NCI-H510A treated with DMSO at 0.1 percent for 48 hours (cell line): ENCODE results near the gene CD177.
"Not testable (repeated sequence)": the region's sequence is repeated elsewhere in the genome, so short reads cannot be mapped to it uniquely, and the experiment has no call there.

Experiments
- DNase-seq: peaks from one replicate; lab custom pipeline; 2025; lab: John Stamatoyannopoulos, UW

CD177 gene

DNA sequence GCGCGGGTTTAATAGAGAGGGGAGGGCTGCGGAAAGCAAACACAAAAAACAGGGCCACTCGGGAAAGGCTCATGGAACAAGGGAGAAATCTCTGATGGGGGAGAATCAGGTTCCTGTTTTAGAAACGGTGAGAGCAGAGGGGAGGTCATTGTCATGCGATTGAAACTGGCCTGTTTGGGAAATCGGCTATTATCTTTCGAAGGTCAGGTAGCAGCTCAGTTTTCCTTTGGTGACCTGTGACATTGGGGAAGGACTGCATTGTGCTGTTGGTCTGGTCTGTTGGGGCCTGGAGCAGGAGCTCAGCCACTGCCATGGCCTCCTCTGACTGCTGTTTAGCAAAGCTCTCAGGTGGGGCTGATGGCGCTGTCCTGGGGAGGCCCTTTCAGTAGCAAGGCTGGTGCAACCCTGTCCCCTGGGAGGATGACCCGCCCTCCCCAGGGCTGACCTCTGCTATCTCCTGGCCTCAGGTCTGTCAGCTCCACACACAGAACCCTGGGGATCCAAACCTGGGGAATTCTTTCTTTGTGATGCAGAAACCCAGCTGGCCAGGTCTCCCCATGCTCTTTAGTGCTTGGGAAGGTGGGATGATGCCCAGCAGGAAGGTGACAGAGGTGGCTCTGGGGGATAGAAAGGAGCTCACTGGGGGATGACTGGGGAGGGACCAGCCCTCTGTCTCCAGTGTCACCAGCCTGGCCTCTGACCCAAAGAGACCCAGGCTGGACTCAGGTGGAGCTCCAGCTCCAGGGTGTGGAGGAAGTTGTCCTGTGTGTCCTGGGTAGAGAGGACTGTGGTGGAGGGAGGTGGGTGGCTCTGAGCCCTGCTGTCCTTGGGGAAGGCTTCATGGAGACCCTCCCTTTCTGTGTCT lies 21.2 kb upstream of the CD177 start:
- no peak for DNase-seq

DNA sequence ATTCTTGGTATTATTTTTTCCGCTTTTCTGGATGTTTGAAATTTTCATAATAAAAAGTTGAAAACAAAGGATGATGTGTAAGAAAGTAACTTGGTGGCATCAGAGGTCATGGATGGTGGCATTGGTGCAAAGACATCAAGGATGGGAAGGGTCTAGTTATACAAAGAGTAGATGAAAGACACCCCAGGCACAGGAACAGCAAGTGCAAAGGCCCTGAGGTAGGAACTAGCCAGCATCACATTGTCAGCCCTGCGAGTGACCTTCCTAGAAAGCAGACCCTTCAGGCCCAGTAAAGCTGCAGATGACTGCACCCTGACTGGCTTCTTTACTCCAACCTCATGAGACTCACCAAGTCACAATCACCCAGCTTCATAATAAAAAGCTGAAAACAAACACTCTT lies 17.0 kb upstream of the CD177 start:
- not testable (repeated sequence) for DNase-seq

DNA sequence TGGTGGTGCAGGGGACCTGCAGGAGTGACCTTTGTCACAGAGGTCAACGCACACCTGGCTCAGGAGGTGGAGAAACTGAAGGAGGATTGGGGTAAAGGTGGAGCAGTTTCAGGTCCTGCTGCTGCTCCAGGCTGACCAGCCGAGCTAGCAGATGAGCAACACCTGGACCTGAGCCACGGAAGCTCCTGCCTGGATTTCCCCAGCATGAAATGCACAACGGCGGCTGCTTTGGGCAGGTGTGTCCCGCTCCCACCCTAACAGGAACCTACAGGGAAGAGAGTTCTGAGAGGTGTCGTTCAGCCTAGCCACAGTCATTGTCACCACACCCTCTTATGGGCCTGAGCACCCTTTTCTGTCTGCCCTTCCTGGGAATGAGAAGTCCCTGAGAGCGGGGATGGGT lies 15.7 kb upstream of the CD177 start:
- DNase-seq = no peak

DNA sequence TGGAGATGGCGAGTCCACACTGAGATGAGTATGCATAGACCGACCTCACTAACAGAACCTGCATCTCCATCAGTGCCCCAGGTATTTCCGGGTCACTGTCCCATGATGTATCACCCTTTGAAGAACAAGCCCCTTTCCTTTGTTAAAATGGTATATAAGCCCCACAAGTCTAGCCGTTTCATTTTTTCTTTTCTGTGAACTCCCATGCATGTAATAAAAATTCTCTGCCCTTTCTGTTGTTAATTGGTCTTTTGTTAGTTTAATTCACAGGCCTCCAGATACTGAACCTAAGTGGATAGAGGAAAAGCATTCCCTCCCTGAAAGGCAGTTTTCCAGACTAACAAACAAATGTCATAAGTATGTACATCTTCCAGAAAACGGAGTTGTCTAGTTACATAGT lies 15.0 kb upstream of the CD177 start:
- no peak for DNase-seq

DNA sequence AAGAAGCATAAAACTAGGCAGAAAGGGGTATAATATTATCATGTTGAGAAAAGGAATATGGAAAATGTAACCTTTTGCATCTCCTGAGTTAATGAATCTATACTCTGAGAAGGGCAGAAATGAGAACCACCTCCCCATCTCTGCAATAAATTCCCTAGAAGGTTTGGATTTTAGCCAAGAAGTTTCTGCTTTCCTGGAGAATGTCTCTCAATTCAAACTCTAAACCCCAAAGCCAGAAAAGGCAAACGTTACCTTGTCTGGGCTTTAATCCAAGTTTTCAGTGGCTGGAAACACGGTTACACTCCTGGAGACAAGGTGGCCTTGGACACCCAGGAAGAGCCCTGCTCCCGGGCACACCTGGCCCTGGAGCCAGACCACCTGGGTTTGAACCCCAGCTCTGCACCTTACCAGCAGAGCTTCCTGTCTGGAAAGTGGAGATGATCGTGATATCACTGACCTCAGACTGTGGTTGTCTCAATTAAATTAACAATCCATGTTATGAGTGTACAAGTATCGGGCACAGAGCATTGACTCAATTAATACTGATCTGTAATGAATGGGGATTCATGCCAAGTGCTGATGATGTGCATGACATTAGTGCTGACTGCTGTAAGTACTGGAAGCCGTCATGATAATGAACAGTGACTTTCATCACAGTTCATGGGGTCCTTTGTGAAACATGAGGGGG lies 14.1 kb upstream of the CD177 start:
- not testable (repeated sequence) for DNase-seq

DNA sequence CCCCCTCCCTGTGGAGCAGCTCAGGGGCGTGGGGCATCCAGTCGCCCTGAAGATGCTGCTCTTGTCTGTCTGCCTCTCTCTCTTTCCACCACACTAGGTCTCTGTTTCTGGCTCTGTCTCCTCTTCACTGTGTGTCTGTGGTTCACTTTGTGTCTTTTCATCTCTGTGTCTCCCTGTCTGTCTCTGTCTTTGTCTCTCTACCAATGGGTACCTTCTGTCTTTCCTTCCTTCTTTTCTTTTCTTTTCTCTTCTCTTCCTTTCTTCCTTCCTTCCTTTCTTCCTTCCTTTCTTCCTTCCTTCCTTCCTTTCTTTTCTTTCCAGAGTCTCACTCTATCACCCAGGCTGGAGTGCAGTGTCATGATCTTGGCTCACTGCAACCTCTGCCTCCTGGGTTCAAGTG lies 13.4 kb upstream of the CD177 start:
- not testable (repeated sequence) for DNase-seq

DNA sequence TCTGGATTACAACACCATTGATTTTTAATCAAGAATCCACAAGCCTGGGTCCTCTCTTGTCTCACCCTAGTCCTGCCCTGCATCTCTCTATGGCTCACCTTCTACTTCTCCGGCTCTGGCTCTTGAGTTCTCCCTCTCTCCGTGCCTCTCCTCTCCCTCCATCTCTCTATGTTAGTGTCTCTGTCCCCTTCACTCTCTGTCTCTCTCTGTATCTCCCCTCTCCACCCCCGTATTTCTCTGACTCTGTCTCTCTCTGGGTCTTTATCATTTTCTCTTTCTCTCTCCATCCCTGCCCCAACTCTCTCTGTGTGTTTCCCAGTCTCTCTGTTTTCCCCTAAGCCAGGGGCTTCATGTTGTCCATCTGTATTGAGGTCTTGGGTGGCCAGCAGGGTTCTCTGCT lies 12.4 kb upstream of the CD177 start:
- not testable (repeated sequence) for DNase-seq

DNA sequence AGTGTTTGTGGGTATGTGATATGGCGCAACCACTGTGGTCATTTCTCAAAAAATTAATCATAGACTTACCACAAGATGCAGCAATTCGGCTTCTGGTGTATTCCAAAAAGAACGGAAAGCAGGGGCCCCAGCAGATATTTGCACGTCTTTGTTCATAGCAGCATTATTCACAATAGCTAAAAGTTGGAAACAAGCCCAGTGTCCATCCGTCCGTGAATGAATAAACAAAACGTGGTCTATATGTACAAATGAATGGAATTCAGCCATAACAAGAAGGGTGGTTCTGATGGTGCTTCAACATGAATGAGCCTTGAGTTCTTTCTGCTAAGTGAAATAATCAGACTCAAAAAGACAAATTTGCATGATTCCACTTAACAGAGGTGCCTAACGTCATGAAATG lies 11.4 kb upstream of the CD177 start:
- not testable (repeated sequence) for DNase-seq

DNA sequence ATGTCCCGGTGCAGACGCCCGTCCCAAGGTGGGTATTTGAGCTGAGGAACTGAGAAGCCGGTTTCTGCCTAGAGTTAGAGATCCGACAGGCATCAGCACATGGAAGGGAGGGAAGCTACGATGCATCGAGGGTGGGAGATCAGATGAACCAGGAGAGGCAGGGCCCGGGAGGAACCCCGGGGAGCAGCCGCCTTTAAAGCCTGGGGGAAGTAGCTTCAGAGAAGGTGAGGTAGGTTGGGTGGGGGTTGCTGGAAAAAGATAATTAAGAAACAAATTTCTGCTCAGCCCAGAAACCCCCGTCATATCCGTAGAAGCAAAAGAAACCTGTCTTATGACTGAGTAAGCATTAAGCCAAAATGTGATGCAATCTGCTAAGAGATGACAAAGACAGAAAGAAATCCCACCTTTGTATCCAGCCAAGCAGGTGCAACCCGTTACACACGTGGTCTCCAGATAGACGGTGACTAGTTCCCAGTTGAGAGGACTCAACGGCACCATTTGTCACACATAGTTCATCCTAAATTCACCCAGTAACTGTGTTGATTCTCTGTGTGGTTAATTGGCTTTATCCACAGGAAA lies 9.1 kb upstream of the CD177 start:
- not testable (repeated sequence) for DNase-seq

DNA sequence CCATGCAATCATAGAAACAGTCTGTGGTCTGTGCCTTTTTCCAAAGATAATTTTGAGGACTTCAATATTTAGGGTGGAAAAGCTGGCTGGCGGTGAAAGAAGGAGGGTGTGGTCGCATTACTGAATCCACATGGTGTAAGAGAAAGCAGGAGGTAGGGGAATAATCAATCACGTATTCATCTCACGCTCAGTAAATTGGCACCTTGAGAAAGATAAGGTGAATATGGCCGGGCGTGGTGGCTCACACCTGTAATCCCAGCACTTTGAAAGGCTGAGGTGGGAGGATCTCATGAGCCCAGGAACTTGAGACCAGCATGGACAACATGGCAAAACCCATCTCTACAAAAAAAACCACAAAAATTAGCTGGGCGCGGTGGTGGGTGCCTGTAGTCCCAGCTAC lies 3.7 kb upstream of the CD177 start:
- not testable (repeated sequence) for DNase-seq

DNA sequence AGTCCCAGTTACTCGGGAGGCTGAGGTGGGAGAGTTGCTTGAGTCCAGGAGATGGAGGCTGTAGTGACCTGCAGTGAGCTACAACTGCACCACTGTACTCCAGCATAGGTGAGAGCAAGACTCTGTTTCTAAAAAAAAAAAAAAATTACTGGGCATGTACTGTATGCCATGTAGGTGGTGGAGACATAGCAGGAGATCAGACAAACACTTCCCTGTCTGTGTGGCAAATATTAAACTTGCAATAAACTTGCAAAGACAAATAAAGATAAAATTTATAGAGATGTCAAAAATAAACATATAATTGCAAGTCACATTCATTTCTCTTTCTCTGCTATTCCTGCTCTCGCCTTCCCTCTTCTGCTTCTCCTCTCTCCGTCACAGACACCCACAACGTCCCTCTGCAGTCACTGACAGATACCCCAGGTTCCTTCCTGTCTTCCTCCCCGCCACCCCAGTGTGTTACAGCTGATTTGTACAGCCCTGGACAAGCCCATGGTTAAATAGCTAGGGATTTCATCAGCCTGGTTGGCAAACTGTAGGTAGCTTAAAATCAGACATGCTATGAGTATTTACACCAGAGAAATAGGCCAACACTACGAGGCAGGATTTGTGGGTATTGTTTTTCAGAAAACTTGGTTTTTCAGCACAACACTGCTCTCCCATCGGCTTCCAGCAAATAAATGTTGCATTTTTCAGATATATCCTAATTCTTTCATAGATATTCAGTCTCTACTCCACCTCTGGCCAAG lies 1.3 kb upstream of the CD177 start:
- DNase-seq = no peak

DNA sequence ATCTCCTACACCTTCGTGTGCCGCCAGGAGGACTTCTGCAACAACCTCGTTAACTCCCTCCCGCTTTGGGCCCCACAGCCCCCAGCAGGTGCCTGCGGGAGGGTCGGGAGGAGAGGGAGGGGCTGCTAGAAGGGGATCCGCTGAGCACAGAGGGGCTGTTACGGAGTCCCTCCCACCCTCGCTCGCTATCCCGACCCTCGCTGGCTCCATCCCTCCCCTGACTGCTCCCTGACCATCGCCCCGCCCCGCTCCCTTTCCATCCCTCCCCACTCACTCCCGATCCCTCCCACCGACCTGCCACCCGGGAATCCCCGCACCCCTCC lies 780 bp downstream of the CD177 start:
- no peak for DNase-seq

DNA sequence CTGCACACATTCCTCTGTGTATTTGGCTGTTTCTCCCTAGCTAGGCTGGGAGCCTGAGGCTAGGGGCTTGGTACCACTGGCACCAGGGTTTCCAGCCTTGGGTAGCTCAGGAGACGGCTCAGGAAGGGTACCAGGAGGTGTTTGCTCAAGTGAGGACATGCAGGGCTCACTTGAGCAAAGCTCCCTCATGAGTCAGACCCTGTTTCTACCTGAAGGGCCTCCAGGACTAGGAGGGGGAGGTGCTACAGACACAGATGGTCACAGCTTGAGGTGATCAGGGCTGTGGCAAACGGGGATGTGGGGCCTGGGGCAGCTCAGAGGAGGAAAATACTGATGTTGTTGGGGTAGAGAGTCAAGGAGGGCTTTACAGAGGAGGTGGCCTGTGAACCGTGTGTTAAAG lies 3.3 kb downstream of the CD177 start:
- not testable (repeated sequence) for DNase-seq

DNA sequence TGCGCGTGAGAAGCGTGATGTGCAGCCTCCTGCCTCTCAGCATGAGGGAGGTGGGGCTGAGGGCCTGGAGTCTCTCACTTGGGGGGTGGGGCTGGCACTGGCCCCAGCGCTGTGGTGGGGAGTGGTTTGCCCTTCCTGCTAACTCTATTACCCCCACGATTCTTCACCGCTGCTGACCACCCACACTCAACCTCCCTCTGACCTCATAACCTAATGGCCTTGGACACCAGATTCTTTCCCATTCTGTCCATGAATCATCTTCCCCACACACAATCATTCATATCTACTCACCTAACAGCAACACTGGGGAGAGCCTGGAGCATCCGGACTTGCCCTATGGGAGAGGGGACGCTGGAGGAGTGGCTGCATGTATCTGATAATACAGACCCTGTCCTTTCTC lies 8.7 kb downstream of the CD177 start:
- no peak for DNase-seq

DNA sequence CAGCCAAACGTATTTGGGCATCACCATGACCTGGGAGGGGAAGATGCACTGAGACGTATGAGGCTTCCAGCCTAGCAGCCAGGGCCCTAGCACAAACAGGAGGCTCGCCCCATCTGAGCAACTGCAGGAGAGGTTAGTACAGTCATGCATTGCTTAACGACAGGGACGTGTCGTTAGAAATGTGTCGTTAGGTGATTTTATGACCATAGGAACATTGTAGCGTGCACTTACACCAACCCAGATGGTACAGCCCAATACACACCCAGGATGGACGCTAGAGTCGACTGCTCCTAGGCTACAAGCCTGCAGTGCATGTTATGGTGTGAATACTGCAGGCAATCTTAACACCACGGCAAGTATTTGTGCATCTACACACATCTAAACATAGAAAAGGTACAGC lies 9.3 kb downstream of the CD177 start:
- no peak for DNase-seq

DNA sequence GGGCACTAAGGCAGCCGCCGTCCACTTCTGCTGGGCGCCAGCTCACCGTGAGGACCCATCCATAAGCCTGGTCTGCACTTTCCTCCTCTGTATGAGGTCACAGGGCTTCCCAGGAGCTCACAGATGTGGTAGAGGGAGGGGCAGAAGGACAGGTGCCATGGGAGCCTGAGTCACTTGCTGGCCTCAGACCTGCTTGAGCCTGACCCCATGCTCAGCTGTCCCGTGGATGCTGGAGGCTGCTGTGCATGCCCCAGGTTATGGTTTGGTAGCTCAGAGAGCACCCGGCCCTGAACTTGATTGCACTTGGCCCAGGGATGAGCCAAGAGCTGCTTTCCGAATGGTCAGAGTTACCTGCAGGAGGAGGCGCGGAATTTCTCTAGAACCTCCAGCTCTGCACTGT lies 12.2 kb downstream of the CD177 start:
- not testable (repeated sequence) for DNase-seq

DNA sequence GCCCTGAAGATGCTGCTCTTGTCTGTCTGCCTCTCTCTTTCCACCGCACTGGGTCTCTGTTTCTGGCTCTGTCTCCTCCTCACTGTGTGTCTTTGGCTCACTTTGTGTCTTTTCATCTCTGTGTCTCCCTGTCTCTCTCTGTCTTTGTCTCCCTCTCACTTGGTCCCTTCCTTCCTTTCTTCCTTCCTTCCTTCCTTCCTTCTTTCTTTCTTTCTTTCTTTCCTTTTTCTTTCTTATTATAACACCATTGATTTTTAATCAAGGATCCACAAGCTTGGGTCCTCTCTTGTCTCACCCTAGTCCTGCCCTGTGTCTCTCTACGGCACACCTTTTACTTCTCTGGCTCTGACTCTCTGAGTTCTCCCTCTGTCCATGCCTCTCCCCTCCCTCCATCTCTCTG lies 14.3 kb downstream of the CD177 start:
- no peak for DNase-seq

DNA sequence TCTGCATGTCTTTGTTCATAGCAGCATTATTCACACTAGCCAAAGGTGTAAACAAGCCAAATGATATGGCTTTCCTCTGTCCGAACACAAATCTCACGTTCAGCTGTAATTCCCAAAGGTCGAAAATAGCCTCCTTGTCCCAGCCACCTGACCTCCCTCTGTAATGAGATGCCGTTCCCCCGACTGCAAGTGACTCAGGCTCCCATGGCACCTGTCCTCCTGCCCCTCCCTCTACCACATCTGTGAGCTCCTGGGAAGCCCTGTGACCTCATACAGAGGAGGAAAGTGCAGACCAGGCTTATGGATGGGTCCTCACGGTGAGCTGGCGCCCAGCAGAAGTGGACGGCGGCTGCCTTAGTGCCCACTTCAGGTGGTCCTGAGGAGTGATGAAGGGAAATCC lies 15.4 kb downstream of the CD177 start:
- not testable (repeated sequence) for DNase-seq

DNA sequence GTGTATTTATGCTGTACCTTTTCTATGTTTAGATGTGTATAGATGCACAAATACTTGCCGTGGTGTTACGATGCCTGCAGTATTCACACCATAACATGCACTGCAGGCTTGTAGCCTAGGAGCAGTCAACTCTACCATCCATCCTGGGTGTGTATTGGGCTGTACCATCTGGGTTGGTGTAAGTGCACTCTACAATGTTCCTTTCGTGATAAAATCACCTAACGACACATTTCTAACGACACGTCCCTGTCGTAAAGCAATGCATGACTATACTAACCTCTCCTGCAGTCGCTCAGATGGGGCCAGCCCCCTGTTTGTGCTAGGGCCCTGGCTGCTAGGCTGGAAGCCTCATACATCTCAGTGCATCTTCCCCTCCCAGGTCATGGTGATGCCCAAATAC lies 18.4 kb downstream of the CD177 start:
- DNase-seq = no peak

DNA sequence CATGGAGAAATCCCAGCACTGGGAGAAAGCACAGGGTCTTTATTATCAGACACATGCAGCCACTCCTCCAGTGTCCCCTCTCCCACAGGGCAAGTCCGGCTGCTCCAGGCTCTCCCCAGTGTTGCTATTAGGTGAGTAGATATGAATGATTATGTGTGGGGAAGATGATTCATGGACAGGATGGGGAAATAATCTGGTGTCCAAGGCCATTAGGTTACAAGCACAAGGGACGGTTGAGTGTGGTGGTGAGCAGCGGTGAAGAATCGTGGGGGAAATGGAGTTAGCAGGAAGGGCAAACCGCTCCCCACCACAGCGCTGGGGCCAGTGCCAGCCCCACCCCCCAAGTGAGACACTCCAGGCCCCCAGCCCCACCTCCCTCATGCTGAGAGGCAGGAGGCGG lies 19.0 kb downstream of the CD177 start:
- DNase-seq = no peak

DNA sequence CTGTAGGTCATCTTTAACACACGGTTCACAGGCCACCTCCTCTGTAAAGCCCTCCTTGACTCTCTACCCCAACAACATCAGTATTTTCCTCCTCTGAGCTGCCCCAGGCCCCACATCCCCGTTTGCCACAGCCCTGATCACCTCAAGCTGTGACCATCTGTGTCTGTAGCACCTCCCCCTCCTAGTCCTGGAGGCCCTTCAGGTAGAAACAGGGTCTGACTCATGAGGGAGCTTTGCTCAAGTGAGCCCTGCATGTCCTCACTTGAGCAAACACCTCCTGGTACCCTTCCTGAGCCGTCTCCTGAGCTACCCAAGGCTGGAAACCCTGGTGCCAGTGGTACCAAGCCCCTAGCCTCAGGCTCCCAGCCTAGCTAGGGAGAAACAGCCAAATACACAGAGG lies 24.1 kb downstream of the CD177 start:
- not testable (repeated sequence) for DNase-seq

DNA sequence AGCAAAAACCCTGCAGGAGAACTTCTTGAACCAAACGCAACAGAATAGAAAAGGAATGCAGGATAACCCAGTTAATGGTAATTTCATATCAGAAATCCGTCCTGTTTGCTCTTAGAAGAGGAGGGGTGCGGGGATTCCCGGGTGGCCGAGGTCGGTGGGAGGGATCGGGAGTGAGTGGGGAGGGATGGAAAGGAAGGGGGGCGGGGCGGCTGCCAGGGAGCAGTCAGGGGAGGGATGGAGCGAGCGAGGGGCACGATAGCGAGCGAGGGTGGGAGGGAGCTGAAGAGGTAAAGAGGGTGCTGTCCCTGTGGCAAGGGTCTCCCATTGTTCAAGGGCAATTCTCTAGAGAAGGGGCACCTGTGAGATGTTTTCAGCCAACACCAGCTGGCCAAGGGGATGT lies 26.5 kb downstream of the CD177 start:
- no peak for DNase-seq
